ENCODE measurements around the gene VSIG4. TPM values are rescaled to one million over a fixed set of nuclear protein-coding genes. Genes with fewer than 3 reads are reported as not detected.

The VSIG4 gene
- total RNA-seq, 4 donors from 2014 or later: 29.4 to 84.3 (median 34.0) TPM

DNA sequence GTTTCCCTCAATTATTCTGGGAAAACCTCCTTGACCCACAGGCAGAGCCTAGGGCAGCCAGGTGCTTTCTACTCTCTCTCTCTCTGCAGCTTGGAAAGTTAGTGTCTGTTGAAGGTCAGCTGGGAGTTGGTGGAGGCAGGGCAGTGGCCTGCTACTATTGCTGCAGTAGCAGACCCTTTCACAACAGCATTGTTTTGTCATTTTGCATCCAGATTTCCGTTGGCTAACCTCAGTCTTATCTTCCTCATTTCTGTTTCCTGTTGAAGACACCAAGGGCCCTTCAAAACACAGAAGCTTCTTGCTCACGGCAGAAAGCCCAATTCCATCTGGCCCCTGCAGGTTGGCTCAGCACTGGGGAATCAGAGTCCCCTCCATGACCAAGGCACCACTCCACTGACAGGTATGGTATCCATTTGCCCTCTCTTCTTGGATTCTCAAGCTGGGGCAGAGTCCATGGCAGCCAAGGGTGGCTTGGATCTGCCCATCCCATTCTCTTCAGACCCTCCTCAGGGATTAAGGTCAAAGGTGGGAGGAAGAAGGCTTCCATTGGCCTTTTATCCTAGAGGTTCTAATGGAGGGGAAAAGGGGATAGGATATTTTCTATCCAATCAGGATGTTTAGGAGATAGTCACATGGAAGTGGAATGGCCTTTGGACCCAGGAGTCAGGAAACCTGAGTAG is 24.6 kb downstream of the VSIG4 start:
- no peaks in the 10 kb centered on the region for H3K27me3 ChIP-seq
- DNase-seq: no peak
- H3K27ac ChIP-seq: no peak overlapping the region
- TF ChIP-seq, protein P1, sequence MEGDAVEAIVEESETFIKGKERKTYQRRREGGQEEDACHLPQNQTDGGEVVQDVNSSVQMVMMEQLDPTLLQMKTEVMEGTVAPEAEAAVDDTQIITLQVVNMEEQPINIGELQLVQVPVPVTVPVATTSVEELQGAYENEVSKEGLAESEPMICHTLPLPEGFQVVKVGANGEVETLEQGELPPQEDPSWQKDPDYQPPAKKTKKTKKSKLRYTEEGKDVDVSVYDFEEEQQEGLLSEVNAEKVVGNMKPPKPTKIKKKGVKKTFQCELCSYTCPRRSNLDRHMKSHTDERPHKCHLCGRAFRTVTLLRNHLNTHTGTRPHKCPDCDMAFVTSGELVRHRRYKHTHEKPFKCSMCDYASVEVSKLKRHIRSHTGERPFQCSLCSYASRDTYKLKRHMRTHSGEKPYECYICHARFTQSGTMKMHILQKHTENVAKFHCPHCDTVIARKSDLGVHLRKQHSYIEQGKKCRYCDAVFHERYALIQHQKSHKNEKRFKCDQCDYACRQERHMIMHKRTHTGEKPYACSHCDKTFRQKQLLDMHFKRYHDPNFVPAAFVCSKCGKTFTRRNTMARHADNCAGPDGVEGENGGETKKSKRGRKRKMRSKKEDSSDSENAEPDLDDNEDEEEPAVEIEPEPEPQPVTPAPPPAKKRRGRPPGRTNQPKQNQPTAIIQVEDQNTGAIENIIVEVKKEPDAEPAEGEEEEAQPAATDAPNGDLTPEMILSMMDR (IDR thresholded peaks at IDR 0.05): no peak
- no peaks in the 10 kb centered on the region for H3K9me3 ChIP-seq
- WGBS, 2 donors: 71 to 79% methylated on average over 2 of the region's 2 CpGs
- no peak overlapping the region for H3K4me3 ChIP-seq (replicated peaks in 1 of 3)
- intact Hi-C loops (cut with DNase I): no loop called here
- H3K4me1 ChIP-seq: no peaks in the 10 kb centered on the region
- no peaks in the 10 kb centered on the region for H3K36me3 ChIP-seq

GRCh38 chrX:66014556-66014955 is 25.3 kb downstream of the VSIG4 start:
- intact Hi-C loops (cut with DNase I): no loop called here
- WGBS, 2 donors: 64 to 84% methylated on average over 1 of the region's 1 CpG
- H3K27me3 ChIP-seq: no peaks in the 10 kb centered on the region
- DNase-seq: no peak
- no peaks in the 10 kb centered on the region for H3K36me3 ChIP-seq
- no peak overlapping the region for H3K27ac ChIP-seq
- H3K4me3 ChIP-seq (replicated peaks in 1 of 3): no peak overlapping the region
- no peaks in the 10 kb centered on the region for H3K4me1 ChIP-seq
- TF ChIP-seq POLR2A (IDR thresholded peaks at IDR 0.05): no peak
- TF ChIP-seq, protein P1 (IDR thresholded peaks at IDR 0.05): no peak
- H3K9me3 ChIP-seq: no peaks in the 10 kb centered on the region

- no peaks in the 10 kb centered on the region for H3K4me1 ChIP-seq
- H3K4me3 ChIP-seq (replicated peaks in 1 of 3): no peak overlapping the region
- no peaks in the 10 kb centered on the region for H3K36me3 ChIP-seq
- TF ChIP-seq POLR2A (IDR thresholded peaks at IDR 0.05): no peak
- H3K27ac ChIP-seq: no peak overlapping the region
- intact Hi-C loops (cut with DNase I): no loop called here
- WGBS, 2 donors: 82 to 85% methylated on average over 2 of the region's 2 CpGs
- no peak for DNase-seq
- H3K27me3 ChIP-seq: no peaks in the 10 kb centered on the region
- no peaks in the 10 kb centered on the region for H3K9me3 ChIP-seq
Observed at GRCh38 chrX:66014084-66014483, 25.8 kb downstream of the VSIG4 start.

DNA sequence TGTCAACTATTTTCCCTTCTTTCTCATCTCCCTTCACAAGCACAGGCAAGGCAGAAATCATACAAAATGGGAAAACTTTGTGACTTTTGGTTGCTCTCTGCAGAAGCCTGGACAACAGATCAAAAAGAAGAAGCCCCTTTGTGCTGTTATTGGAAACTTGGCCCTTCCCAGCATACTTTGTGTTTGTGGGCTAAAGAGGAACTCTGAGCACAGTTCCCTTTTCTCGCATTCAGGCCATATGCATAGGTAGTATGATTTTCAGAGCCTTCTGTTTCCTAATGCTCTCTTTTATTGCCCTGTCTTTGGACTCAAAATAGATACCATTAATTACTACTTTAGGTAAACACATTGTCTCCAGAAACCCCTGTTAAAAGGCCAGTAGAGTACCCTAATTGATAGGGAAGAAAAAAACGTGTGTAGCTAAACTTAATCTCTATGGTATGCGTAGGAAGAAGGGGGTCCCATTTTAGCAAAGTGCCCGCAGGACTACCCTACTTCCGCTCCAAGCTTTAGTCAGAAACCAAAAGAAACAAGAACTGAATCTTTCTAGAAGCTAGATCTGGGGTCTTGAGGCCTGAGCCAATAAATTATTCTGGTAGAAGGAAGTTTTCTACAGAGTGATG is 26.6 kb downstream of the VSIG4 start:
- no peak overlapping the region for H3K4me3 ChIP-seq (replicated peaks in 1 of 3)
- no peak for TF ChIP-seq POLR2A (IDR thresholded peaks at IDR 0.05)
- TF ChIP-seq, protein P1 (IDR thresholded peaks at IDR 0.05): no peak
- no peaks in the 10 kb centered on the region for H3K36me3 ChIP-seq
- intact Hi-C loops (cut with DNase I): no loop called here
- no peak for DNase-seq
- no peaks in the 10 kb centered on the region for H3K4me1 ChIP-seq
- H3K9me3 ChIP-seq: no peaks in the 10 kb centered on the region
- H3K27me3 ChIP-seq: no peaks in the 10 kb centered on the region
- no peak overlapping the region for H3K27ac ChIP-seq
- WGBS, 2 donors: 86% methylated on average over 5 of the region's 5 CpGs

- H3K27ac ChIP-seq: no peak overlapping the region
- no peak overlapping the region for H3K4me3 ChIP-seq (replicated peaks in 1 of 3)
- DNase-seq: no peak
- no peaks in the 10 kb centered on the region for H3K4me1 ChIP-seq
- H3K27me3 ChIP-seq: no peaks in the 10 kb centered on the region
- 56 to 57% methylated on average over 1 of the region's 1 CpG for WGBS, 2 donors
- intact Hi-C loops (cut with DNase I): no loop called here
- no peaks in the 10 kb centered on the region for H3K9me3 ChIP-seq
- no peaks in the 10 kb centered on the region for H3K36me3 ChIP-seq
- no peak for TF ChIP-seq POLR2A (IDR thresholded peaks at IDR 0.05)
- TF ChIP-seq, protein P1 (IDR thresholded peaks at IDR 0.05): no peak
Observed at GRCh38 chrX:66012094-66012534, 27.8 kb downstream of the VSIG4 start.

Measured in thyroid gland (tissue), 4 donors.